SK-N-SH treated with all-trans-retinoic acid at 6 μM for 48 hours (cell line): ENCODE data around the gene FXR2.
A peak's percentile ranks its signal among the peaks of the same experiment; 100 is the strongest.

Experiments
- ATAC-seq: fragments of 200-7000 bp; cut with Tn5 transposase; 3 replicates; pipeline ENCODE4 v1.9.1; 2020; ENCODE audit warnings: mild to moderate bottlenecking, moderate library complexity
- BACH2 ChIP-seq: fragments of 250-450 bp; sonication (Bioruptor Pico); IDR thresholded peaks from 2 replicates; pipeline ENCODE4 v1.9.0; 2021; ENCODE audit warnings: mild to moderate bottlenecking, borderline replicate concordance
- CREB5 ChIP-seq: fragments of 250-450 bp; sonication (Bioruptor Pico); IDR thresholded peaks from 2 replicates; pipeline ENCODE4 v1.5.1; 2020; ENCODE audit warnings: low read depth, mild to moderate bottlenecking, moderate library complexity
- CSDC2 ChIP-seq: fragments of 250-450 bp; sonication (Bioruptor Pico); IDR thresholded peaks from 2 replicates; pipeline ENCODE4 v1.5.0; 2020; ENCODE audit warnings: mild to moderate bottlenecking, moderate library complexity
- ESRRG ChIP-seq: fragments of 250-450 bp; sonication (Bioruptor Pico); IDR thresholded peaks from 2 replicates; pipeline ENCODE4 v1.6.1; 2021; ENCODE audit warnings: mild to moderate bottlenecking
- GLIS3 ChIP-seq: fragments of 250-450 bp; sonication (Bioruptor Pico); IDR thresholded peaks from 2 replicates; pipeline ENCODE4 v1.5.0; 2020; ENCODE audit warnings: mild to moderate bottlenecking, moderate library complexity
- ISL1 ChIP-seq: fragments of 250-450 bp; sonication (Bioruptor Pico); IDR thresholded peaks from 2 replicates; pipeline ENCODE4 v2.1.2; 2022; ENCODE audit warnings: mild to moderate bottlenecking, moderate library complexity
- PATZ1 ChIP-seq: fragments of 250-450 bp; sonication (Bioruptor Pico); IDR thresholded peaks from 2 replicates; pipeline ENCODE4 v1.8.0; 2020; ENCODE audit warnings: mild to moderate bottlenecking, moderate library complexity, borderline replicate concordance
- POU6F1 ChIP-seq: fragments of 250-450 bp; sonication (Bioruptor Pico); IDR thresholded peaks from 2 replicates; pipeline ENCODE4 v1.8.0; 2021; ENCODE audit warnings: low read depth, mild to moderate bottlenecking, moderate library complexity, borderline replicate concordance
- PPARA ChIP-seq: fragments of 250-450 bp; sonication (Bioruptor Pico); IDR thresholded peaks from 2 replicates; pipeline ENCODE4 v1.5.0; 2020; ENCODE audit warnings: mild to moderate bottlenecking, borderline replicate concordance
- RARB ChIP-seq: fragments of 250-450 bp; sonication (Bioruptor Pico); IDR thresholded peaks from 2 replicates; pipeline ENCODE4 v1.8.0; 2021; ENCODE audit warnings: mild to moderate bottlenecking, moderate library complexity
- TCF4 ChIP-seq: fragments of 250-450 bp; sonication (Bioruptor Pico); IDR thresholded peaks from 2 replicates; pipeline ENCODE4 v1.8.0; 2021; ENCODE audit warnings: mild to moderate bottlenecking, moderate library complexity, borderline replicate concordance
- TOX ChIP-seq: fragments of 250-450 bp; sonication (Bioruptor Pico); IDR thresholded peaks from 2 replicates; pipeline ENCODE4 v1.8.0; 2021; ENCODE audit warnings: mild to moderate bottlenecking, moderate library complexity, borderline replicate concordance
- TSHZ2 ChIP-seq: fragments of 250-450 bp; sonication (Bioruptor Pico); IDR thresholded peaks from 2 replicates; pipeline ENCODE4 v1.5.0; 2020; ENCODE audit warnings: mild to moderate bottlenecking, moderate library complexity
- ZFP3 ChIP-seq: fragments of 250-450 bp; sonication (Bioruptor Pico); IDR thresholded peaks from 2 replicates; pipeline ENCODE4 v1.5.0; 2020; ENCODE audit warnings: mild to moderate bottlenecking, moderate library complexity
- ZNF565 ChIP-seq: fragments of 450-650 bp; formaldehyde crosslinking; conservative IDR thresholded peaks from 2 replicates; pipeline ENCODE4 v1.5.0; 2020; ENCODE audit warnings: low read depth, mild to moderate bottlenecking, moderate library complexity
- ZNF70 ChIP-seq: fragments of 450-650 bp; formaldehyde crosslinking; IDR thresholded peaks from 2 replicates; pipeline ENCODE4 v1.5.0; 2020; ENCODE audit warnings: mild to moderate bottlenecking, moderate library complexity

FXR2 gene

GRCh38 chr17:7562208-7562605 lies 52.5 kb downstream of the FXR2 start:
- peak; percentile 5 for ATAC-seq
- TF ChIP-seq BACH2 (CRISPR knock-in tag) (no peak), PATZ1 (CRISPR knock-in tag) (no peak), PPARA (CRISPR knock-in tag) (no peak), TOX (CRISPR knock-in tag) (no peak), ZNF565 (CRISPR knock-in tag) (no peak), GLIS3 (no peak), CREB5 (no peak), ZFP3 (CRISPR knock-in tag) (no peak)

GRCh38 chr17:7561589-7562207 lies 53.0 kb downstream of the FXR2 start, which contains the start of gene SENP3:
SENP3 (plus strand) TSS chr17:7561919; CDS start chr17:7563077, 1,158 bp downstream.
- ATAC-seq, result peak; percentile 90
- no peak for TF ChIP-seq CSDC2
- TF ChIP-seq GLIS3, result no peak
- no peak for TF ChIP-seq RARB (CRISPR knock-in tag)
- TF ChIP-seq TSHZ2, result no peak
- TF ChIP-seq ESRRG (CRISPR knock-in tag), result no peak
- no peak for TF ChIP-seq POU6F1 (CRISPR knock-in tag)
- no peak for TF ChIP-seq PPARA (CRISPR knock-in tag)
- no peak for TF ChIP-seq ZNF565 (CRISPR knock-in tag)
- TF ChIP-seq ISL1 (CRISPR knock-in tag), result no peak
- no peak for TF ChIP-seq ZNF70 (CRISPR knock-in tag)
- TF ChIP-seq CREB5, result no peak
- TF ChIP-seq, all 23 proteins: peak for 0

- peak; percentile 86 for ATAC-seq
- TF ChIP-seq TCF4, result no peak
- no peak for TF ChIP-seq ZNF565 (CRISPR knock-in tag)
- TF ChIP-seq CREB5, result no peak
- no peak for TF ChIP-seq ZNF70 (CRISPR knock-in tag)
- TF ChIP-seq, all 23 proteins: peak for 0
Measured at GRCh38 chr17:7561028-7561575, 53.6 kb downstream of the FXR2 start.
